GM19463 (cell line): ENCODE measurements around the gene PTPRE.

ENCODE experiments used
- ATAC-seq: cut with Tn5 transposase; IDR thresholded peaks from one replicate; pipeline ENCODE4 v1.9.1; 2021; ENCODE audit warnings: mild to moderate bottlenecking, moderate library complexity; ENCODE audit not compliant: unreplicated experiment

Gene PTPRE

GRCh38 chr10:127905848-127906261 lies 1.0 kb upstream of the PTPRE start:
- ATAC-seq: no peak

- peak; percentile 6 for ATAC-seq
Measured at GRCh38 chr10:127907411-127908105, 655 bp downstream of the PTPRE start.

GRCh38 chr10:127908106-127908958 lies 1.4 kb downstream of the PTPRE start:
- no peak for ATAC-seq

- no peak for ATAC-seq
Measured at GRCh38 chr10:127908959-127909267, 2.0 kb downstream of the PTPRE start.

GRCh38 chr10:127909716-127910463 lies 3.0 kb downstream of the PTPRE start:
- ATAC-seq: no peak

GRCh38 chr10:127910464-127910770 lies 3.5 kb downstream of the PTPRE start:
- ATAC-seq: no peak

GRCh38 chr10:127911218-127911866 lies 4.4 kb downstream of the PTPRE start:
- ATAC-seq: no peak

GRCh38 chr10:127911867-127912257 lies 5.0 kb downstream of the PTPRE start:
- no peak for ATAC-seq

- no peak for ATAC-seq
Measured at GRCh38 chr10:127912607-127913367, 5.9 kb downstream of the PTPRE start.

- ATAC-seq: no peak
Measured at GRCh38 chr10:127913368-127913759, 6.5 kb downstream of the PTPRE start.

- no peak for ATAC-seq
Measured at GRCh38 chr10:127915324-127915723, 8.4 kb downstream of the PTPRE start.

- no peak for ATAC-seq
Measured at GRCh38 chr10:127916826-127917225, 9.9 kb downstream of the PTPRE start.

GRCh38 chr10:127918572-127918971 lies 11.7 kb downstream of the PTPRE start:
- ATAC-seq: no peak

GRCh38 chr10:127919418-127920271 lies 12.7 kb downstream of the PTPRE start:
- ATAC-seq: peak; percentile 45

GRCh38 chr10:127920306-127921074 lies 13.6 kb downstream of the PTPRE start:
- ATAC-seq: no peak

GRCh38 chr10:127921075-127921752 lies 14.3 kb downstream of the PTPRE start:
- no peak for ATAC-seq

- no peak for ATAC-seq
Measured at GRCh38 chr10:127921753-127922145, 14.8 kb downstream of the PTPRE start.

- ATAC-seq: no peak
Measured at GRCh38 chr10:127922206-127922605, 15.3 kb downstream of the PTPRE start.
